GM23338 (cell line): ENCODE results near the gene BLVRA.

ENCODE experiments used
- CREB1 ChIP-seq: fragments of 250-450 bp; sonication (Bioruptor Pico); IDR thresholded peaks from 2 replicates; pipeline ENCODE4 v1.5.0; 2020; ENCODE audit warnings: low read depth, mild to moderate bottlenecking, moderate library complexity
- EZH2 ChIP-seq: fragments of 200-600 bp; sonication (generic); IDR thresholded peaks from one replicate; pipeline ENCODE4 v1.8.0; 2017; ENCODE audit warnings: antibody characterized with exemption, mild to moderate bottlenecking, low read depth; ENCODE audit not compliant: unreplicated experiment
- EZH2phosphoT487 ChIP-seq: fragments of 200-600 bp; sonication (generic); IDR thresholded peaks from one replicate; pipeline ENCODE4 v1.8.1; 2018; ENCODE audit warnings: antibody characterized with exemption; ENCODE audit not compliant: unreplicated experiment
- NANOG ChIP-seq: IDR thresholded peaks from 2 replicates; pipeline ENCODE4 v1.6.1; 2016; ENCODE audit warnings: antibody characterized with exemption, borderline replicate concordance
- POLR2AphosphoS5 ChIP-seq: IDR thresholded peaks from 2 replicates; pipeline ENCODE4 v1.6.1; 2016; ENCODE audit warnings: antibody characterized with exemption, low read depth
- REST ChIP-seq: IDR thresholded peaks from one replicate; pipeline ENCODE4 v1.6.1; 2018; ENCODE audit warnings: antibody characterized with exemption; ENCODE audit not compliant: unreplicated experiment
- STAT1 ChIP-seq: IDR thresholded peaks from one replicate; pipeline ENCODE4 v1.6.1; 2016; ENCODE audit warnings: antibody characterized with exemption; ENCODE audit not compliant: unreplicated experiment
- TF ChIP-seq, protein P1 (sequence below), 2 experiments: fragments of 200-600 bp in 1 of 2; sonication (generic) in 1 of 2; conservative IDR thresholded peaks; 2 replicates each; pipeline versions ENCODE4 v1.5.1 to v1.6.1; 2016 to 2017; ENCODE audit warnings: antibody characterized with exemption in 2 of 2, low read depth in 2 of 2, mild to moderate bottlenecking in 2 of 2, moderate library complexity in 1 of 2

- TF ChIP-seq, protein P1, sequence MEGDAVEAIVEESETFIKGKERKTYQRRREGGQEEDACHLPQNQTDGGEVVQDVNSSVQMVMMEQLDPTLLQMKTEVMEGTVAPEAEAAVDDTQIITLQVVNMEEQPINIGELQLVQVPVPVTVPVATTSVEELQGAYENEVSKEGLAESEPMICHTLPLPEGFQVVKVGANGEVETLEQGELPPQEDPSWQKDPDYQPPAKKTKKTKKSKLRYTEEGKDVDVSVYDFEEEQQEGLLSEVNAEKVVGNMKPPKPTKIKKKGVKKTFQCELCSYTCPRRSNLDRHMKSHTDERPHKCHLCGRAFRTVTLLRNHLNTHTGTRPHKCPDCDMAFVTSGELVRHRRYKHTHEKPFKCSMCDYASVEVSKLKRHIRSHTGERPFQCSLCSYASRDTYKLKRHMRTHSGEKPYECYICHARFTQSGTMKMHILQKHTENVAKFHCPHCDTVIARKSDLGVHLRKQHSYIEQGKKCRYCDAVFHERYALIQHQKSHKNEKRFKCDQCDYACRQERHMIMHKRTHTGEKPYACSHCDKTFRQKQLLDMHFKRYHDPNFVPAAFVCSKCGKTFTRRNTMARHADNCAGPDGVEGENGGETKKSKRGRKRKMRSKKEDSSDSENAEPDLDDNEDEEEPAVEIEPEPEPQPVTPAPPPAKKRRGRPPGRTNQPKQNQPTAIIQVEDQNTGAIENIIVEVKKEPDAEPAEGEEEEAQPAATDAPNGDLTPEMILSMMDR (conservative IDR thresholded peaks at IDR 0.05; ENCODE audit: low read depth in 2 of 2): no peak
- no peak for TF ChIP-seq REST
- TF ChIP-seq EZH2: no peak
- no peak for TF ChIP-seq EZH2phosphoT487
- no peak for TF ChIP-seq POLR2AphosphoS5
- no peak for TF ChIP-seq CREB1 (CRISPR knock-in tag)
- no peak for TF ChIP-seq STAT1
- TF ChIP-seq NANOG: no peak
Observed at GRCh38 chr7:43761382-43761781, 2.9 kb downstream of the BLVRA start.
